Esophagus muscularis mucosa (tissue), 3 donors: ENCODE data around the gene DAPP1.

Experiments
- POLR2AphosphoS5 ChIP-seq, 2 donors: sonication (generic); formaldehyde crosslinking; IDR thresholded peaks; one replicate each; pipeline ENCODE4 v1.6.1; 2017; ENCODE audit warnings: antibody characterized with exemption in 2 of 2
- TF ChIP-seq, protein P1 (sequence below), 3 experiments: fragments of 200-600 bp in 2 of 3; fragments of 450-650 bp in 1 of 3; sonication (generic) in 2 of 3; IDR thresholded peaks; one replicate each; pipeline ENCODE4 v1.5.1; 2017 to 2019; ENCODE audit warnings: antibody characterized with exemption in 3 of 3, mild to moderate bottlenecking in 2 of 3, moderate library complexity in 1 of 3

DNA sequence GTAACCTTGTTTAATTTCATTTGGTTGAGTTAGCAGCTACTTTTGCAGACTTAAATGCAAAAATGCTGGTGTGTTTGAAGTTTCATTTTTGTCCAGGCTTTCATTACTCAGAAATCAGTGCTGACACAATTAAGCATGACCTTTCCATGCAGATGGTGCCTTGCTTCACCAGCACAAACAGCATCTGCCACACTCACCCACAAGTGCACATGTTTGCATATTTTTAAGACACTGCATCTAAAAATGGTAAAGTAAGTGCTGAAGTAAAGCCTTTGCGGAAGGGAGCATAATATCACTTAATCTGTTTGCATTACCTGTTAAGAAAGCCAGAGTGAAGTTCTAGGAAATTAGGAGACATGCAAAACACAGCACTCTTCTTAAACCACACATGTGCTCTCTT, 7.3 kb upstream of the DAPP1 start:
- TF ChIP-seq, protein P1, sequence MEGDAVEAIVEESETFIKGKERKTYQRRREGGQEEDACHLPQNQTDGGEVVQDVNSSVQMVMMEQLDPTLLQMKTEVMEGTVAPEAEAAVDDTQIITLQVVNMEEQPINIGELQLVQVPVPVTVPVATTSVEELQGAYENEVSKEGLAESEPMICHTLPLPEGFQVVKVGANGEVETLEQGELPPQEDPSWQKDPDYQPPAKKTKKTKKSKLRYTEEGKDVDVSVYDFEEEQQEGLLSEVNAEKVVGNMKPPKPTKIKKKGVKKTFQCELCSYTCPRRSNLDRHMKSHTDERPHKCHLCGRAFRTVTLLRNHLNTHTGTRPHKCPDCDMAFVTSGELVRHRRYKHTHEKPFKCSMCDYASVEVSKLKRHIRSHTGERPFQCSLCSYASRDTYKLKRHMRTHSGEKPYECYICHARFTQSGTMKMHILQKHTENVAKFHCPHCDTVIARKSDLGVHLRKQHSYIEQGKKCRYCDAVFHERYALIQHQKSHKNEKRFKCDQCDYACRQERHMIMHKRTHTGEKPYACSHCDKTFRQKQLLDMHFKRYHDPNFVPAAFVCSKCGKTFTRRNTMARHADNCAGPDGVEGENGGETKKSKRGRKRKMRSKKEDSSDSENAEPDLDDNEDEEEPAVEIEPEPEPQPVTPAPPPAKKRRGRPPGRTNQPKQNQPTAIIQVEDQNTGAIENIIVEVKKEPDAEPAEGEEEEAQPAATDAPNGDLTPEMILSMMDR (IDR thresholded peaks at IDR 0.05): no peak
- no peak for TF ChIP-seq POLR2AphosphoS5 (IDR thresholded peaks at IDR 0.05)
